ENCODE data around the gene MDM1. TPM values are rescaled to one million over a fixed set of nuclear protein-coding genes. Genes with fewer than 3 reads are reported as not detected.

The MDM1 gene
- total RNA-seq, 1 experiment from 2014 or later, result 10.6 TPM

GRCh38 chr12:68332728-68333630 is 817 bp upstream of the MDM1 start:
- Histone ChIP-seq H2BK120ac (ENCODE audit: low read depth, low read length, poor library complexity, severe bottlenecking) (no peak overlapping the region), H3K27ac (ENCODE audit: insufficient read length, low read depth, low read length) (no peak overlapping the region), H3K23me2 (ENCODE audit: insufficient read length, low read depth, low read length, poor library complexity, severe bottlenecking) (peaks cover 6% of the 10 kb centered on the region), H2BK12ac (ENCODE audit: insufficient read length, low read depth, low read length) (no peak overlapping the region), H4K8ac (replicated peaks; ENCODE audit: insufficient read length, low read depth, low read length) (no peak overlapping the region), H2BK15ac (ENCODE audit: low read depth, low read length) (no peak overlapping the region), H3K23ac (ENCODE audit: insufficient read length, low read depth, low read length) (no peak overlapping the region), H4K5ac (ENCODE audit: insufficient read length, low read depth, low read length) (no peak overlapping the region), H3K27me3 (ENCODE audit: insufficient read depth, low read length) (no peaks in the 10 kb centered on the region), H3K9me3 (ENCODE audit: control insufficient read depth, low read depth, low read length) (no peaks in the 10 kb centered on the region), H3K18ac (ENCODE audit: insufficient read length, low read depth, low read length) (no peak overlapping the region), H2AFZ (ENCODE audit: low read length) (peak overlapping the region; percentile 46), H3T11ph (ENCODE audit: low read length) (no peak overlapping the region), H3K9ac (ENCODE audit: extremely low read depth, insufficient read length, low read length) (peak overlapping the region; percentile 78), H3K56ac (ENCODE audit: insufficient read length, low read depth, low read length) (no peak overlapping the region), H4K20me1 (ENCODE audit: control insufficient read depth, insufficient read depth, insufficient read length) (no peaks in the 10 kb centered on the region), H3K79me1 (ENCODE audit: insufficient read depth, low read depth, low read length, poor library complexity, severe bottlenecking) (no peaks in the 10 kb centered on the region), H3K4ac (ENCODE audit: low read depth, low read length) (no peak overlapping the region), H2BK20ac (ENCODE audit: low read depth, low read length, poor library complexity, severe bottlenecking) (no peak overlapping the region), H3K4me2 (ENCODE audit: insufficient read depth, insufficient read length, low read length) (peak overlapping the region; percentile 83), H2AK5ac (ENCODE audit: insufficient read length, low read length) (no peak overlapping the region), H3K14ac (ENCODE audit: insufficient read depth, low read length) (no peak overlapping the region), H2BK5ac (ENCODE audit: insufficient read length, low read length) (no peak overlapping the region), H4K91ac (ENCODE audit: insufficient read length, low read depth, low read length) (no peak overlapping the region), H3K4me1 (ENCODE audit: insufficient read depth, low read length) (no peaks in the 10 kb centered on the region), H3K79me2 (ENCODE audit: insufficient read depth, low read length) (no peaks in the 10 kb centered on the region)
- TF ChIP-seq CTCF (conservative IDR thresholded peaks at IDR 0.05), result no peak
- Mint-ChIP-seq H3K27me3 (ENCODE audit: low read depth) (no peaks in the 10 kb centered on the region; the same call in none of the 2 replicates), H3K4me1 (peaks cover 30 to 37% of the 10 kb centered on the region in 2 experiments), H3K4me3 (peak overlapping the region; percentile 82 to 90), H3K27ac (no peak overlapping the region; a peak in 1 of 7 replicates), H3K9me3 (no peaks in the 10 kb centered on the region; a peak in 1 of 5 replicates), H3K36me3 (ENCODE audit: insufficient read depth in 1 of 3, low read depth in 3 of 3) (no peaks in the 10 kb centered on the region)
- no peak for DNase-seq
- 100% methylated on average over 4 of the region's 18 CpGs for WGBS (ENCODE audit: extremely low coverage, insufficient read length, low lambda C conversion rate)

Data from H9 (cell line).